Activated naive CD4-positive, alpha-beta T cell treated with anti-CD3 and anti-CD28 coated beads, Interleukin-2, amount 50 U/mL, for 16 hours (primary cell): ENCODE data around the gene RAI1.
"Not testable (repeated sequence)": the region's sequence is repeated elsewhere in the genome, so short reads cannot be mapped to it uniquely, and the experiment has no call there.

Experiments used
- DNase-seq: peaks from one replicate; pipeline ENCODE4 v3.0.0-alpha.2; 2020

Gene RAI1

DNA sequence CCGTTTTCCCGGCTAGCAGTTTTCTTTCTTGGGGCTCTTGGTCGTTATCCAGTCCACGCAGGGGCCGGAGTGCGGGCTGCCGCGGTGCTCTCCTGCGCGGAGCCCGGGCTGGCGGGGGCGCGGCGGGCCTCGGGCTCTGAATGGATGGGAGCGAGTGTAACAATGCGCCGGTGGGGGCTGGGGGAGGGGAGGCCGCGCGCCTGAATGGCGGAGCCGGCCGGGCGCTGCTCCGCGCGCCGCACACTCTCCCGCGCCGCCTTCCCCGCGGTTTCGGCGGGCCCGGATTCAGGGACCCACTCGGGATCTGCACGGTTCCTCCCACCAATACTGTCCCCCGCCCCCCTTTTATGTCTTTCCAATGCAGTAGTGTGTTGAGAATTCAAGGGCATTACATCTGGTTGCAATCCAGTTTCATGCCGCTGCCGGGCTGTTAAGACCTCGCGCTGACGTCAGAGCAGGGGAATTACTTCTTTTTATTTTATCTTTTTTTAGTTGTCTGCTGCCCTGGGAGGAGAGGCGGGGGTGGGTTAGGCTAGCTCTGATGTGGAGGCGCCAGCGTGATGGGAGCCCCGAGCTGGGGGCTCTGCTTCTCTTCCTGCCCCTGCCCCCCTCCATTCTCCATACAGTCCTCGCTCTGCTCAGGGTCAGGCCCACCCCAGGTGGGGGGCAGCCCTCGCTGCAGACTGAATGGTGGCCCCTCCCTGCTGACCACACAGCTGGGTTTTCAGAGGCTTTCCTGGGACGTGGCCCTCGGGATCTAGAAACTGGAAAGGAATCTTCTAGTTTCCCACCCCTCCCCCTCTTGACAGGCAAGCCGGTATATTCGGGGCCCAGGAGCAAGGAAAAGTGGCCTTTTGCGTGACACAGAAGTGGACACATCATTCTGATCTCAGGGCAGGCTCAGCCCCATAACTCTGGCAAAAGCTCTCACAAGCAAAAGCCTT is 1.8 kb downstream of the RAI1 start:
- DNase-seq: peak; percentile 79

DNA sequence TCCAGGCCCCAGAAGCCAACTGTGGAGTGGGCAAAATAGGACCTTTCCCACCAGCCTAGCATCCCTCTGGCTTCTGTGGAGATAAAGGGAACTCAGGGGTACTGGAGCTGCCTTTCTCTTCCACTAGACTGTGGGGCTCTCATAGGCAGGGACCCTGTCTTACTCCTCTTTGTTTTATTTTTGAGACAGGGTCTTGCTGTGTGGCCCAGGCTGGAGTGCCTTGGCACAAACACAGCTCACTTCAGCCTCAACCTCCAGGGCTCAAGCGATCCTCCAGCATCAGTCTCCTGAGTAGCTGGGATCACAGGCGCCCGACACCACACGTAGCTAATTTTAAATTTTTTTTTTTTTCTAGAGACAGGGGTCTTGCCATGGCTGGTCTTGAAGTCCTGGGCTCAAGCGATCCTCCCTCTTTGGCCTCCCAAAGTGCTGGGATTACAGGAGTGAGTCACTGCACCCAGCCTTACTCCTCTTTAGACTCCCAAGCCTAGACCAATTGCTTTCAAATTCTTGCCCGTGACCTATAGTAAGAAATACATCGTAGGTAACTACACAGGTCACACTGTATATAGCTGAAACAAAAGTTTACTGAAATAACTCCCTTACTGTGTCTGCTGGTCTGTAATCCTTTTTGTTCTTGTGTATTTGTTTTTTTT is 2.6 kb downstream of the RAI1 start:
- DNase-seq: no peak

DNA sequence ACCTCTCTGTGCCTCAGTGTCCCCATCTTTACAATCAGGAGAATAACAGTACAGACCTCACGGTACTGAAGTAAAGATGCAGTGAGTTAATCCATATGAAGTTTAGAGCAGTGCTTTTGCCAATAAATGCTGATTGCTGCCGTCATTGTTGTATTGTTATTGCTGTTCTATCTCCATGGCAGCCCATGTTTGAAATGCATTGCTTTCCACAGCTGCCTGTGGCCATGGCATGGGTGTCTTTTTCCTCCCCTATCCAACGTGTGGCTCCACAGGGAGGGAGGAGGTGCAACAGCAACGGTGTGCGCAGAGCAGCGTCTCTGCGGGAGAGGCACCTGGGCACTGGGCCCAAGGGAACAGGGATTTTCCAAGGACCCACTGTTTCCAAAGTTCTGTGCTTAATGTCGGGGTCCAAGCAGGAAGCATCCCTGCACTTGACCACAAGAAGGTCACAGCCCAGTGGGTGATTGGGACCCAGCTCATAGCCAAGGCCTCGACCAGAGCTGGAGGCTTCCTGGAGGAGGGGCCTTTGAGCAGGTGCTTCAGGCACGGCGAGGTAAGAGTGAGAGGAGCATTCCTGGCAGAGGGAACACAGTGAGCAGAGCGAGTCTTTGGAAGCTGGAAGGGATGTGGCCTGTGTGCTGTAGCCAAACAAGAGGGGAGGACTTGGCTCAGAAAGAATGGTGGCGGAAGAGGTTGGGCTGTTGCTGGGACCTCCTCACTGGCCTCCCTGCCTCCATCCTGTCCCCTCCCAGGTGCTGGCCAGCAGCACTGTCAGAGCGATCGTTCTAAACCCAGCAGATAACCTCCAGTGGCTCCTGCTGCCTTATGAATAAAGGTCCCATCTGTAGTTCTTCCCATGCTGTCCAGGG is 3.9 kb downstream of the RAI1 start:
- no peak for DNase-seq

DNA sequence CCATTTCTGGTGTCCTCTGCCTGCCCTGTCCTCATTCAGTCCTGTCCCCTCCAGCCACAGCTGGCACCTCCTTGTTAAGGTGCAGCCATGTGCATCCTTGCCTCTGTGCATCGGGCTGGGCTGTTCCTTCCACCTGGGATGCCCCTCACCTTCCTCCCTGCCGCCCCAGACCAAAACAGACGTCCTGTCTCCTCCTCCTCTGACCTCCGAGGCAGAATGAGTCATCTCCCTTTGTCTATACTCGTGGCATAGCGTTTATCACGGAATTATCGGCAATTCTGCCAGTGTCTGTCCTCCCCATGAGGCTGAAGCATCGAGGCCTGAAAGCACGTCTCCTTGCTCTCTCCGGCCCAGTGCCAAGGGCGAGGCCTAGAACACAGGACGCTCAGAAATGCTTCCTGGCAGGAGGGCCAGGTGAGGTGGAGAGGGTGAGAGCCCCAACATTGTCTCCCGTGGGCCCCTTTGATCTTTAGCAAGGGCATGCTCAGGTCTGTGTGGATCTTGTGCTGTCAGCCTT is 4.6 kb downstream of the RAI1 start:
- no peak for DNase-seq

DNA sequence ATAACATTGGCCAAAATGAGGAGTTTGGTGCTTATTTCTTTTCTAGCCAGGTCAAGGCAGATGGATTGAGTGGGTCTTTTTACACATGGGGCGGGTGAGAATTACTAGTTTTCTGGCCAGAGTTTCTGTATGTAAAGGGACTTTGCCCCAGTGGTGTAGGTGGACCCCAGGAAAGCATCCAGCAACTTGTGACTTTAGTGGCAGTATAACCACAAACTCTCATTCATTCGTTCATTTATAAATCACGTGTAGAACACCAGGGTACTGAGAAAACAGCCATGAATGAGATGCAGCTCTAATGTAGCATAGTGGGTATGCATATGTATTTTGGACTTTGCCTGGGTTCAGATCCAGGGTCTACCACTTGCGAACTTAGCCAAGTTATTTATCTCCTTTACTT is 8.1 kb downstream of the RAI1 start:
- DNase-seq: no peak

DNA sequence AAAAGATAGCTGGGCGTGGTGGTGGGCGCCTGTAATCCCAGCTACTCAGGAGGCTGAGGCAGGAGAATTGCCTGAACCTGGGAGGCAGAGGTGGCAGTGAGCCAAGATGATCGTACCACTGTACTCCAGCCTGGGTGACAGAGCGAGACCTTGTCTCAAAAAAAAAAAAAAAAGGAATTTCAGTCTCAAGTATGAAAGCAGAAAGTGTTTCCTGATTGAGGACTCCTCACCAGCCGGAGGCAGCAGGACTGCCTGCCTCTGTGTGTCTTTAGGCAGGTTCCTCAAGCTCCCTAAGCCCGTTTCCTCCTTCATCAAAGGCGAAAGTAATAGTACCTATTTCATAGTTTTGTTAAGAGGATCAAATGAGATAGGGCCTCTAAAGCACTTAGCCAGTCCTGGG is 9.0 kb downstream of the RAI1 start:
- DNase-seq: not testable (repeated sequence)

DNA sequence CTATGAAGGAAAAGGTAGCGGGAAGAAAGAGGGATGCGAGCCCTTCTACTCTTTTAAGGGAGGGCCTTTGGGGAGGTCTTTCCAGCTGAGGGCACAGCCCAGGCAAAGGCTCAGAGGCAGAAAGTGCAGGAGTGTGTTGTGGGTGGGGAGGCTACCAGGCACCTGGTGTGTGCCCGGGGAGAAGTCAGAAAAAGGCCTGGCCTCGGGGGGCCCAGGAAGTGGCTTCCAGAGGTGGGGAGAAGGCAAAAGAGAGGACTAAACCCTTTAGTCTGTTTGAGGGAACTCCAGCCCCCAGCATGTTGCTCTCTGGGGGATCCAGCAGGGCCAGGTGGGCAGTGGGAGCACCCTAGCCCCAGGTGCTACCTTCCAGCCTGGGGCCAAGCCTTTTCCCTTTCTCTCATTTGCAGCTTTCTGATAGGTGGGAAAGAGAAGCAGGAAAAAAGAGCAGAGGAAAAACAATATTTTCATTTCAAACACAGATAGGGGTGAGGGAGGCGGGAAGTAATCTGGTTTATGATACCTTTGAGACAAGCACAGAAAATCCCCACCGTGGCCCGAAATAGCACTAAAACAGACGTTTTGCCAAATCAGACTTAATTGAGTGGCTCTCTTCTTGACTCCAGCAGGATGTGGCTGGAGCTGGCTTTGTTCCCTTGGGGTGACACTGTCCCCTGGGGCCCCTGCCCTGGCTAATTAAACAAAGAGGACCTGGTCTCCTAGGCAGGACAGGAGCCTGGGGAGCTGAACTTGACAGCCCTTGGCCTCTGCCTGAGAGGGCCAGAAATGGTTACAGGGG is 10.4 kb downstream of the RAI1 start:
- no peak for DNase-seq

DNA sequence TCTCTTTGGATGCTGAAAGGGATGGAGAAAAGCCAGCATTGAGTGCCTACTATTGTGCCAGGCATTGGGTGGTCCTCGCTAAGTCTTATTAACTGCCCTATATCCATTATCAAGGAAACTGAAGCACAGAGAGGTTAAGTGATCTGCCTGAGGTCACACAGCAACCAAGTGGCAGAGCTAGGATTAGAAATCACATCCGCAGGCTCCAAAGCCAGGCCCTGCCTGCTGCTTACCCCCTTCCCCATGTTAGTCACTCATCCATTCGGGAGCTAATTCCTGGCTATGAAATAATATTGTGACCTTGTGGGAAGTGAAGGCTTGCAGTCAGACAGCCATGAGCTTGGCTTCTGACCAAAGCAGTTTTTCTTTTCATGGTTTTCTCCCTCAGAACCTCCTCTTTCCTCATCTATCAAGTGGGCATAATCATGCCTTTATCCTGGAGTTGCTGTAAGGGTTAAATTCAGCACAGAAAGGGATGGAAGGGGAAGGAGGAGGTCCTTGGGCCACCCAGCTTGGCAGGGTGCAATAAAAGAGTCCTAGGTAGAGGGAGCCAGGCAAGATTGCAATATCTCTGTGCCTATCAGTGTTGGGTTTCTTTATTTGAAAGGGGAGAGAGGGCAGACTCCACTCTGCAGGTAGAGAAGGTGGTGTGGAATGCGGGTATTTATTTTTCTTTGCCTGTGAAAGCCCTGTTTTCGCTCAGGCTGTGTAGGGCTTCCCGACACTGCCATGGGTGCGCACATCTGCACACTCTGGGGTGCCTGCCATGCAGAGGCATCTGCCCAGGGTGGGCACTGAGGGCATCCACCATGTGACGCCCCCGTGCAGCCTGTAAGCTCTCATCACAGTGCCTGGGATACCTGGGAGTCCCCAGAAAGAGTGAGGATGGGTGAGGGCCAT is 11.3 kb downstream of the RAI1 start:
- no peak for DNase-seq

DNA sequence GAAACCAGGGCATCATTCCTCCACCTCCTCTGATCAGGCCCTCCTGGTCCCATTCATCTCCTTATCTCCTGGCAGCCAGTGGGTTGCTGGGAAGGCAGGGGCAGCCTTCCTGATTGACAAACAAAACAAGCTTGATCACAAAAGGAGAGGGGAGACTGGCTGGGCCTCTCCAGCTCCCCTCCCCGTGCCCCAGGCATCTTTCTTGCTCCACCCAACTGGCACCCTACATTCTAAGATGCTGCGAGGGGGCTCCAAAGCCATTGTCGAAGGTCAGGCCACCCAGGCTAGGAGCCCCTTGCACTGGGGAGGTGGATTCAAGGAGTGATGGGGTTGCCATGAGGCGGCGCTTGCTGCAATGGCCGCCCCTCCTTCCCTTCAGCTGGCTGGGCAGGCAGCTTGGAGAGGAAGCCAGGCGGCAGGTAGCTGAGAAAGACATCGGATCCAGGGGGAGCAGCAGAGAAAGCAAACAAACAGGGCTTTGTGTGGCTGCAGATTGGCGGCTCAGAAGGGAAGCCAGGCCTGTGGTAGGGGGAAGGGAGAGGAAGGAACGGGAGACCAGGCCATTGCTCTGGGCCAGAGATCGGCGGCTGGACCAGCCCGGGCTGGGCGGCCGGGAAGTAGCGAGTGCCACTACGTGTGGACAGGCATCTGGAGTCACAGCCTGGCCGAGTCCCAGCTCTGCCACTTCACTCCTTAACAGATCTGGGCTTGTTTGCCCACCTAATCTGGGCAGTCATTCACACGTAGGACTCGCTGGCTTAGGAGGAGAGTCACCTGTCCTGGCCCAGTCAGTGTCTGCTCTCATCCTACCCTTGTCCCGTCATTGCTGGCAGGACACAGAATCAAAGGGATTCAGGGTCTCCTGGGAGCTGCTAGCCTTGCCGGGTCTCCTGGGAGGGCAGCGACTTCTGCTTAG is 12.3 kb downstream of the RAI1 start:
- no peak for DNase-seq

DNA sequence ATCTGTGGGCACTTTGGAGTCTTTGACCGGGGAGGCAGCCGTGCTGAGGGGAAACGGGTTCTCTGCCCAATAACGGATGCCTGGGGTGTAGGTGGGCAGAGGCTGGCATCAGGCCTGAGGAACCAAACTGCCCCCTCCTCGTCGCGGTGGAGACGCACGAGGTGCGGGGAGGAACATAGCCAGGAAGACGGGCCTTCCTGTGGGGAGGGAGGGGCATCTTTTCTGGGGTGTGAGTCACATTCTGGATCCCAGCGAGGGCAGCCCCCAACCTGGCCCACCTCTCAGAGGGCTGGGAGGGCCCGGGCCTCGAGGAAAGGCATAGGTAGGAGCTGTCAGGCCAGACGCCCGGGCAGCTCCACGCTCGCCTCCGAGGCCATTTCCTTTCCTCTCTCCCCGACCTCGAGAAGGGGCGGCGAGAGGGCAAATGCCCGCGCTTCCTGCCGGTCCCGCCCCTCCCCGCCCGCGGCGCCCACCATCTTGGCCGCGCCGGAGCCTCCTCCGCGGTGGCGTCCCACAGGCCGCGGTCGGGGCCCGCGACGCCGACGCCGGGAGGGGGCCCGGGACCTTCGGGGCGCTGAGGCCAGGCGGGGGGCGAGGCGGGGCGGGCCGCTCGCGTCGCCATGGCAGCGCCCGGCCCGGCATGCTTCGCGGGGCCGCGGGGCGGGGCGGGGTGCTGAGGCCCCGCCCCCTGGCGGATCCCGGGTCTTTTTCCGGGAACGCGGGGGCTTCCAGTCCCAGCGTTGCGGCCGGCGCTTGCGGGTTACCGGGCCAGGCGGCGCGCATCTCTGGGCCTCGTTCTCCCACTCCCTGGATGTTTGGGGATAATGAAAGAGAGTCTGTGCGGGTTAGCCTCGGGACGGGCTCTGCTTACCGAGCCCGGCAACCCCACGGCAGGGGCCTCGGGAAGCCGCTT is 13.2 kb downstream of the RAI1 start:
- peak; percentile 66 for DNase-seq

DNA sequence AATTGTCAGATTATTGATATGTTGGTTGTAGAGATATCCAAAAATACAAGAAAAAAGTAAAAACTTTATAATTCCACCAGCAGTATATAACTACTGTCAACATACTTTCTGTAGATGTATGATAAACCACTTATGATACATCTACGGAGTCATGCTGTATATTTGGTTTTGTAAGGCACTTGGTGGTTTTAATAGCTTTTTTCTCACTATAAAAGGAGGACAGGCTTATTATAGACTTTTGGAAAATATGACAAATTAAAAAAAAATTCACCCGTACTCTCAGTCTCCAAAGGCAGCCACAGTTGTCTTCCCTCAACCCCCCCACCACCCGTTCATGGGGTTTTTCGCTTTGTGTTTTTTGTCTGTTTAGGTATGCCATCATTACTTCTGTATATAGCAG is 14.8 kb downstream of the RAI1 start:
- DNase-seq: peak; percentile 35

DNA sequence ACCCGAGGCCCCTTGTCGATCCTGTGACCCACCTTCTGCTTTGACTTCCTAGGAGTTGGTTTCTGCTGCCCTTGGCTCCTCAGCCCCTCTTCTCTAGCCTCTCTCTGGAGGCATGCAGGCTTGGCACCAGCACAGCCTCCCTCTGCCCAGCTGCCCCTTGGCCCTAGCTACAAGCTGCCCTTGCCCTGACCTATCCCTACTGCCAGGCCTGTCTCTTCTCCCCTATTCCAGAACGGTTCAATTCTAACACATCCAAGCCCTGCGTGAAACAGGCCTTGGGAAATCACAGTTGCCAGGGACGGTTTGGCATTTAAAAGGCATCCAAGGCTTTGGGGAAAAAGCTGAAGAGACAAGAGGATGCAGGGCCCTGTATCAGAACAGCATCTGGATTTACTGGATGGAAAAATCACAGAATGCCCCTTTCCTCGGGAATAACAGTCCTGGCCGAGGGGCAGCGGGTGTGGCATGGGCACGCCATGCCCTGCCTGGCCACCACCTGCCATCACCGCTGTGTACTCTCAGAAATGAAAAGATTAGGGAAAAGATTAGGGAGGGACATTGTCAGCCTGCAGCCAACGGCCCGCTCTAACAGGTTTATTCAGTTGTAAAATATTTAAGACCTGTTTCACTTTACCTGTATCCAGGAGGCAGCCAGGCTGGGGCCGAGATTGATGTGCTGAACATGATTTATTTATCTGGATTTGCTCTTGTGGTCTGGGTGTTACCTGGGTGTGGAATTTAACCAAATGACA is 15.8 kb downstream of the RAI1 start:
- DNase-seq: no peak

DNA sequence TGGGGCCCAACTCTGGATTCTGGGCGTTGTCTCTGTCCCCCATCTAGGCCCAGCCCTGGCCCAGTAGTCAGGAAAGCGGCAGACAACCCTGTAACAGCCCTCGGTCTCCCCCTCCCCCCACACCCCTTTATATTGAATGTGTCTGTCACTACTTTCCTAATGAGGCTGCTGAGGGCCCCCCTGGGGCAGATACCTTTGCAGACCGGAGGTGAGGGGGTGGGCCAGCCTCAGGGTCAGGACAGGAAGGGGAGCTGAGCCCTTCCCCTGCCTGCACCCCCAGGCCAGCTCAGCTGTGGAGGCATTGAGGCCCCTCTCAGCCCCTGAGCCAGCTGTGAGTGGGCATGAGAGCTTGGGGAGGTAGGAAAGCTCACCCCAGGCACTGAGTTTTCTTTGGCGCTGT is 17.1 kb downstream of the RAI1 start:
- DNase-seq: no peak

DNA sequence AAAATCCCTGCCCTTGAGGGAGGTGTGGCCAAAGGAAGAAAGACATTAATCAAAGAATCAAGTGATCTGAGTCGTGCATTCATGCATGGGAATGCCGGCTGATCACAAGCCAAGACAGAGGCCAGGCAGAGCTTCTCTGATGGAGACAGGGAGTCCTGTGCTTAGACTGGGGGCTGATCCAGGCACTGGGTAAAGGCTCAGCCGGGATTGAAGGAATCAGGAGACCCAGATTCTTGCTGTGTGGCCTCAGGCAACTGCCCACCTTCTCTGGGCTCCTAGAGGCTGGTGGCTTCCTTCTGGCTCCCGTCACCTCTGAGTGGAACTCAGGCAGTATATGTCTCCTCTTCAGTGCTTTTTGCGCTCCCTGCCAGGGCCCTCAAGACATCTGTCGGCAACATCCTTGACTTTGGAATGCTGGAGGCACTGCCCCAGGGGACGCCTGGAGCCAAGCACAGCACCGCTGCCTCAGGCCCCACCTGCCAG is 17.7 kb downstream of the RAI1 start:
- no peak for DNase-seq

DNA sequence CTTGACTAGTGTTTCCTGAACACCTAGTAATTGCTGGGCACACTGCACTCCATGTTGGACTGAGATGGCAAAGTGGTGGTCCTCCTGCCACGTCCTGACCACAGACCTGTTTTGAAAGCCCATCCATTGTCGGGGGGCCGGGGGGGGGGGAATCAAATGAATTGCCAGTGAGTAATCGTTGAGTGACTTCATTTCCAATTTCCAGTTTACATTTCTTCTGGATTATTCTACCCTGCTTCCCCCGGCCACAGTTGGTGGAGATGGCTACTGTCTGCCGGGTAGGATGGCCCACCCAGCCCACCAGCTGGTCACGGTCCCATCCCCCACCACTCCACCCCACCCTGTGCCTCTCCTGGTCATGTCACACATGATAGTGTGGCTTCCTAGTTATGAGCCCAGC is 18.2 kb downstream of the RAI1 start:
- no peak for DNase-seq

DNA sequence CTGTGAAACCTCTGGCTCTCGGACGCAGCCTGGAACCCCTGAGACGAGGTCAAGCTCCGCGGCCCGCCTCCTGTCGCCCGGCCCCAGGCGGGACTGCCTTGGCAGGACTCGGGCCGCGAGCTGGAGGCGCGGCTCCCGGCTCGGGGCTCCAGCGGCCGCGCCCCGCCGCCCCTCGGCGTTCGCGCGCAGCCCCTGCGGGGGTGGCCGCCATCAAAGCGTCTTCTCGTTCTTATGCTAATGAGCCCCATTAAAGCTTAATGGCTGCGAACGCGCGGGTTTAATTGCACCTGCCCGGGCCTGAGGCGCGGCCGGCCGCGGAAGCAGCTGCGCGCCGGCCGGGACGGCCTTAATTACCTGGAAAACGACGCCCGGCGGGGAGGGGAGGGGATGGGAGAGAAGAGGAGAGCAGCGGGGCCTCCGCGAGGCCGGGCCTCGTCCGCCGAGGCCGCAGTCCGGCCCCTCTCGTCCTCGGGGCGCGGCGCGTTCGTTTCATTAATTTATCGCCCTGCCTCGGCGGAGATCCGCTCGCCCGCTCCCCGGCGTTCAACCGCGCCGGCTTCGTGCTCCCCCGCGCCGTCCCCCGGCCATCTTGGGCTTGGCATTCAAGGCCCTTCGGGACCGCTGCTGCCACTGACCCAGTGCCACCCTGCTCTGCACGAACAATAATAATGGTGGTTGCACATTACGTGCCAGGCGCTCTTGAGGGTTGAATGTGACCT is 19.2 kb downstream of the RAI1 start:
- no peak for DNase-seq

DNA sequence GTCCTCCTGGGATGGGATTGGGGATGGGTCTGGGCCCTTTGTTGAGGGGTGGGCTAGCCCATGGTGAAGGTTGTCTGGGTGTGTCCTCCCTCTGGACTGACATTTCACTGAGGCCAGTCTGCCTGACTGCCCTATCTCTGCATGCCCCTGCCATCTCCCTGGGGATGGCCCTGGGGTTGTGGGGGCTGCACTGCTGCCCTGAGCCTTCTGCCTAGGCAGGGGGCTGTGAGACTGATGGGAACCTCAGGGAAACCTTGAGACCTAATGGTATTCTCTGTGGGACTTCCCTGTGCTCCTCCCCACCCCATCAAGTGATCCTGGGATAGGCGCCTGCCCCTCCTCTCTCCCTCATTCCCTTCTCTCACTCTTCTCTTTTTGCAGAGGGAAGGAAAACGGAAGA is 19.9 kb downstream of the RAI1 start:
- no peak for DNase-seq
